HG02759 (cell line): Measurements from ENCODE around the gene CLEC10A.
"Not testable (repeated sequence)": the region's sequence is repeated elsewhere in the genome, so short reads cannot be mapped to it uniquely, and the experiment has no call there.

Experiments used
- ATAC-seq: cut with Tn5 transposase; IDR thresholded peaks from one replicate; pipeline ENCODE4 v1.9.1; 2021; ENCODE audit warnings: mild to moderate bottlenecking, moderate library complexity; ENCODE audit not compliant: unreplicated experiment

The CLEC10A gene

GRCh38 chr17:7078711-7079110 lies 1.3 kb downstream of the CLEC10A start:
- ATAC-seq: no peak

GRCh38 chr17:7077911-7078546 lies 2.0 kb downstream of the CLEC10A start:
- ATAC-seq: no peak

DNA sequence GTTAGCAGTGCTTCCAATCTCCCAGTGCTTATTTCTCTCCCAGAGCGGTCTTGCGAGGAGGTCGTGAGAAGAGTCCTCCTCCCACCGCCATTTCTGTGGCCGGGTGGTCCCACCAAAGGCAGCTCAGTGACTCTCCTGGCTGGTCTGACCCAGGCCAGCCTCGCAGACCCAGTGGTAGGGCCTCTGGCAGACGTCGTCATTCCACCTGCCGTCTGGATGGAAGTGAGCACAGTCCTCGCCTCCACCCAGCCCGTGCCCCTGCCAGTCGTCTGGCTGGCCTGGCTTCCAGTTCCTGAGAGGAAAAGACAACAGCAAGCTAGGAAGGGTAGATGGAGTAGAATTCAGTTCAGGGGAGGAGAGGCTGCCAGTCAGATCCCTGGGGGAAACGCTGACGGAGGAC lies 5.1 kb downstream of the CLEC10A start:
- no peak for ATAC-seq

- no peak for ATAC-seq
Measured at GRCh38 chr17:7072406-7072805, 7.6 kb downstream of the CLEC10A start.

DNA sequence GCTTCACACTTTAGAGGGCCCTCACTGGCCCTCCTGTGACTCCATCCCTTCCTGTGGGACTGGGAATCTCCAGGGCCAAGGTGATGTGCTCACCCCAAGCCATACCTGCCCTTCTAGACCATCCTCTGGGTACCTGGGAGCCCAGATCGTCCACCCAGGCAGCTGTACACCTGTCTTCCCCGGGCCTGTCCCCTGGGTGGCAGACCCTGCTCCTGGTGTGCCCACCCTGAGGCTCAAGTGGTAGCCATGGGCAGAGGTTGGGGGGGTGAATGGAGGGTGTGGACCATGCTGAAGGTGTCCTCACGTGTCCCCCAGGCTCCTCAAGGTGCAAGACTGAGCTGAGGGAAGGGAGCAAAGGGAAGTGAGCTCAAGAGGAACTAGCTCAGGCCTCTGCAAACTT lies 9.3 kb downstream of the CLEC10A start:
- ATAC-seq: no peak

GRCh38 chr17:7068268-7068667 lies 11.8 kb downstream of the CLEC10A start:
- ATAC-seq: no peak

DNA sequence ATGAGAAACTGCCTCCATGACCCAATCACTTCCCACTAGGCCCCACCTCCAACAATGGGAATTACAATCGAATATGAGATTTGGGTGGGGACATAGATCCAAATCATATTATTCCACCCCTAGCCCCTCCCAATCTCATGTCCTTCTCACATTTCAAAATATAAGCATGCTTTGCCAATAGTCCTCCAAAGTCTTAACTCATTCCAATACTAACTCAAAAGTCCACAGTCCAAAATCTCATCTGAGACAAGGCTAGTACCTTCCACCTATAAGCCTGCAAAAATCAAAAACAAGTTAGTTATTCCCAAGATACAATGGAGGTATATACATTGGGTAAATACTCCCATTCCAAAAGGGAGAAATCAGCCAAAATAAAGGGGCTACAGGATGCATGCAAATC lies 12.9 kb downstream of the CLEC10A start:
- ATAC-seq: no peak

GRCh38 chr17:7064261-7064660 lies 15.8 kb downstream of the CLEC10A start:
- no peak for ATAC-seq

GRCh38 chr17:7063518-7064094 lies 16.4 kb downstream of the CLEC10A start:
- no peak for ATAC-seq

DNA sequence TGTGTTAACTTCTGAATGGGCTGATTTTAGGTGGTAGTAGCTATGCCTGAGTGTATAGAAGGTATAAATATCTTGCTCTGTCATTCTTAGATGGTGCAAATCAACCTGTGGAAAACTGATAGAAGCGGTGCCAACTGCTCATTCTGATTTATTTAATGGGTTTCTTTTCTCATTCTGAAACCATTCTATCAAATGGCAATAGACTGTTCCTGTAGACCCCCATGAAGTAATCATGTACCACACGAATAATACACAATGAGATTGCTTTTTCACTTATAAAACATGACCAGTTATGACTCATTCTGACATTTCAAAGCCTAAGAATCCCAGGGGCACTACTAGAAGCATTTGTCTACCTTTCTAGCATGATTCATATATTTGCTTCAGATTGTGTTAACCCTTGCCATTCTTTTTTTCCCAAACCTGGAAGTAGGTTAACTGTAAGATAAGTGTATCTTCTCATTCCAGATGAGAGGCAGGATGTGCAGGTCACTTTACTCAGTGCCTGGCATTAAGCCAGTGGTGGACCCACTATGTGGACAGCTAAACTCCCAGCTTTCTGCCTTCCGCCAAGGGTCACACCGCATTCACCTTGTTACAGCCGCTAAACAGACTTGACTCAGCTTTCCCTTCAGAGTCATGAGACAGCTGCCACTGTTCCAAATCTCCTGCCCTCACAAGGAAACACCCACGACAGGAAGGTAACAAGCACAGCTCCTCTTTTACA lies 19.7 kb downstream of the CLEC10A start:
- ATAC-seq: no peak

DNA sequence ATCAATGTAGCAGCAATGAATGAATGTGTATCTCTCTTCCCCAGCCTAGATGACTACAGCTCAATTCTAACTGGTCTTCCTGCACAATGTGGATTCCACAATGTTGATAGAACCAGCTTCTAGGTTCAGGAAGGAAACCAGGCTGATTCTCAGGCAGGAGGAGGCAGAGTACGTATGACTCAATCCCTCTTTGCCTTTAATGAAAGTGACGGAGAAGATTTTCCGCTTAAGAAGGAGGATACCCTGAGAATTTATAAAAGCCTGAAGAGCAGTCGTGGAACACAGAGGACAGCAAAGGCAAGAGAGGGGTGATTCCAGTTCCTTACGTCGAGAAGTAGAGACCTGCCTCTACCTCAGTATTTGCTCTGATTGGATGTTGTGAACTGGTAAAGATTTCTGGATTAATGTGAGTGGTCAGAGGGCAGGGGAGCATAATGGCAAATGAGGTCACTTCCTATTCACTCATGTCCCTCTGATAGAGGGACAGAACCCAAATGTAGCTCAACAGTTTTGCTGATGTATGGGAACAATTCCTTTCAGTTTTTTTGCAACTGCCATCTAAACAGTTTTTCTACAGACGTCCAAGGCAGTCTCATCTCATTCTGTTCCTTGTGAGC lies 21.1 kb downstream of the CLEC10A start:
- no peak for ATAC-seq

DNA sequence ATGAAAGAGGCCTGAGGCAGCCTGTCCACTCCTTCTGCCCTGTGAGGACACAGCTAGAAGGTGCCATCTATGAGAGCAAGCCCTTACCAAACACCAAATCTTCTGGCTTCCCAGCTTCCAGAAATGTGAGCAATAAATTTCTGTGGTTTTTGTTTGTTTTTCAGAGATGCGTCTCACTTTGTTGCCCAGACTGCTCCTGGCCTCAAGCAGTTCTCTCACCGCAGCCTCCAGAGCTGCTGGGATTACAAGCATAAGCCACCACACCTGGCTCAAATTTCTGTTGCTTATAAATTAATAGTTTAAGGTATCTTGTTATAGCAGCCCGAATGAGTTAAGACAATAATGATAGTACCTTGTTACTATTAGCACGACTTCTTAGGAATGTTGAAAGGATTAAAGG lies 23.7 kb downstream of the CLEC10A start:
- ATAC-seq: no peak

- ATAC-seq: not testable (repeated sequence)
Measured at GRCh38 chr17:7050583-7050982, 29.5 kb downstream of the CLEC10A start.

DNA sequence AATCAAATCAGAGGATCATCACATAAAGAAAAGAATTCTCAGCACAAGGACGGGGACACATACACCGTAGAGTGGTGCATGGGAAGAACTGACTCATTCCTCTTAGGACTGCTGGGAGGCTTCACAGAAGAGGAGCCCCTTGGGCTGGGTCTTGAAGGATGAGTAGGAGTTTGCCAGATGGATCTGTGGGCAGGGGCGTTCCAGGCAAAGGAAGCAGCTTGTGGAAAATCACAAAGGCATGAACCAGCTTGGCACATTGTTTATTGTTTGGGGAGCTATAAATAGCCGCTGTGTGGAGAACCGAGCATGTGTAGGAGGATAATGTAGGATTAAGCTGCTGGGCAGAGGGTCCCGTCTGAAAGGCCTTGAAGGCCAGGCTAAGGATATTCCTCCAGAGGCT lies 31.1 kb downstream of the CLEC10A start:
- no peak for ATAC-seq

- no peak for ATAC-seq
Measured at GRCh38 chr17:7047566-7047965, 32.5 kb downstream of the CLEC10A start.

DNA sequence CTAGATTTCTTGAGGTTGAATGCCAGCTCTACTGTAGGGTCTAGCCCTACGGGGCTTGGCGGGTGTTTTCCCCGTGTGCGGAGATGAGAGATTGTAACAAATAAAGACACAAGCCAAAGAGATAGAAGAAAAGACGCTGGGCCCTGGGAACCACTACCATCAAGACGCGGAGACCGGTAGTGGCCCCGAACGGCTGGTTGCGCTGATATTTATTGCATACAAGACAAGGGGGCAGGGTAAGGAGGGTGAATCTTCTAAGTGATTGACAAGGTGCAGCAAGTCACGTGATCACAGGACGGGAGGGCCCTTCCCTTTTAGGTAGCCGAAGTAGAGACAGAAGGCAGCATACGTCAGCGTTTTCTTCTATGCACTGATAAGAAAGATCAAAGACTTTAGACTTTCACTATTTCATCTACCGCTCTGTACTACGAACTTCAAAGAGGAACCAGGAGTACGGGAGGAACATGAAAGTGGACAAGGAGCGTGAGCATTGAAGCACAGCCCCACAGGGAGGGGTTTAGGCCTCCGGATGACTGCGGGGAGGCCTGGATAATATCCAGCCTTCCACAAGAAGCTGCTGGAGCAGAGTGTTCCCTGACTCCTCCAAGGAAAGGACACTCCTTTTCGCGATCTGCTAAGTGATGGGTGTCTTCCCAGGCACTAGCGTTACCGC lies 33.2 kb downstream of the CLEC10A start:
- ATAC-seq: not testable (repeated sequence)

DNA sequence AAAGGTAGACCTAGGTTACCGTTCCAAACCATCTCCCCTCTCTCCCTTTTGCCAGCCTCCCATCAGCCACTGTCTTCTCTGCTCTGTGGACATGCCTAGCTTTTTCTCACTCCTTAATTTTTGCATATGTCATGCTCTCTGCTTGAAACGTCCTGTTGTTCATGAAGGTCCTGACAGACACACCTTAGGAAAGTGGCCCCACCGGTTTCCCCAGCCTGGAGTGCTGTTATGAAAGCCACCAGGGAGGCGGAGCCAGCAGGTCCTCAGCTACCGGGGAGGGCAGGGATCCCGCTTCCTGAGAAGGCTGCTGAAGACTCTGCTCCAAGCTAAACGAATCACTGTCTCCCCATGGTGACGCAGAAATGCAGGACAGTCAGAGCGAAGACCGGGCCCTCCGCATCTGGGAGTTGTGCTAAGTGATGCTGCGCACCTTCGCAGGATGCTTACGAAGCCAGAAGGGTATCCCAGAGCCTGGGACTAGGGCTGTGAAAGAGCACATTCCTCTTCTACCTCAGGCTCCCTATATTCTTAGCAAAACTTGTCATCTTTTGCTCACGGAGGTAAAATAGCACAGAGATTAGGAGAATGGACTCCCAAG lies 33.8 kb downstream of the CLEC10A start:
- no peak for ATAC-seq

DNA sequence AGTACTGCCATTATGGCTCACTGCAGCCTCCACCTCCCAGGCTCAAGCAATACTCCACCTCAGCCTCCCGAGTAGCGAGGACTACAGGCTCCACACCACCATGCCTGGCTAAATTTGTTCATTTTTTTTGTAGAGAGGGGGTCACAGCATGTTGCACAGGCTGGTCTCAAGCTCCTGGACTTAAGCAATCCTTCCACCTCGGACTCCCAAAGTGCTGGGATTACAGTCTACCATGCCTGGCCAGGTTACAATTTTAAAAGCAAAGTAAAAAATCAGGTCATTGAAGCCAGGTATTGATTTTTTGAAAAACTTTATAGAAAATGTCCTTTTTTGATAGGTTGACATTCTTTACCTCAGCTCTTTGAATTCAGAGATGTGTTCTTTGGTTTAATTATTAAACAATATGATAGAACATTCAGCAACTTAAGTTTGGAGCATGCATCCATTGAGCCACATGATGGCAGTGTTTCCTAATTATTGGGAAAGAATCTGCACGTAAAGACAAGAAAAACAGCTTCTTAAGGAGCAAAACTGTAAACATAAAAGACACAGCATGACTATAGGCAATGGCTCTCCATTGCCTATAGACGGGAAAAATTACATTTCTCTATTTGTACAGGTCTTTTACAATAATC lies 34.4 kb downstream of the CLEC10A start:
- no peak for ATAC-seq

GRCh38 chr17:7043497-7044198 lies 36.4 kb downstream of the CLEC10A start, which contains the start of gene SLC16A11:
Gene SLC16A11 (minus strand): TSS chr17:7044092. CDS start chr17:7043513, 579 bp downstream.
- ATAC-seq: peak; percentile 45

- no peak for ATAC-seq
Measured at GRCh38 chr17:7043182-7043496, 36.9 kb downstream of the CLEC10A start.
